T1000 (cell line): Measurements from ENCODE around the gene FRAS1.
"Not testable (repeated sequence)": the region's sequence is repeated elsewhere in the genome, so short reads cannot be mapped to it uniquely, and the experiment has no call there.

Experiments
- DNase-seq: peaks from one replicate; lab custom pipeline; 2025; ENCODE audit warnings: mixed read lengths; lab: John Stamatoyannopoulos, UW

Gene FRAS1

GRCh38 chr4:78548889-78549288 is 491.8 kb downstream of the FRAS1 start:
- DNase-seq, result not testable (repeated sequence)

GRCh38 chr4:78551420-78552351 is 494.6 kb downstream of the FRAS1 start, which contains the start of gene ANXA3:
Gene ANXA3, plus strand, starts transcription at chr4:78551770. Its CDS starts 2,704 bp downstream, at chr4:78554474.
- no peak for DNase-seq

GRCh38 chr4:78552389-78553042 is 495.4 kb downstream of the FRAS1 start:
- no peak for DNase-seq

- DNase-seq, result no peak
Observed at GRCh38 chr4:78553043-78553396, 495.9 kb downstream of the FRAS1 start.

GRCh38 chr4:78553529-78554060 is 496.5 kb downstream of the FRAS1 start:
- DNase-seq, result no peak

GRCh38 chr4:78556665-78557064 is 499.5 kb downstream of the FRAS1 start:
- DNase-seq, result no peak

- DNase-seq, result no peak
Observed at GRCh38 chr4:78557841-78558240, 500.7 kb downstream of the FRAS1 start.

GRCh38 chr4:78558410-78558809 is 501.3 kb downstream of the FRAS1 start:
- no peak for DNase-seq

- no peak for DNase-seq
Observed at GRCh38 chr4:78560296-78560963, 503.3 kb downstream of the FRAS1 start.

- no peak for DNase-seq
Observed at GRCh38 chr4:78561677-78562076, 504.6 kb downstream of the FRAS1 start.

- DNase-seq, result no peak
Observed at GRCh38 chr4:78562687-78563086, 505.6 kb downstream of the FRAS1 start.

GRCh38 chr4:78565971-78566372 is 508.8 kb downstream of the FRAS1 start:
- no peak for DNase-seq

- DNase-seq, result no peak
Observed at GRCh38 chr4:78566834-78567499, 509.8 kb downstream of the FRAS1 start.

- DNase-seq, result no peak
Observed at GRCh38 chr4:78567500-78568060, 510.5 kb downstream of the FRAS1 start.

- no peak for DNase-seq
Observed at GRCh38 chr4:78568640-78569305, 511.6 kb downstream of the FRAS1 start.

GRCh38 chr4:78569306-78569821 is 512.2 kb downstream of the FRAS1 start:
- DNase-seq, result no peak

GRCh38 chr4:78570117-78570516 is 513.0 kb downstream of the FRAS1 start:
- DNase-seq, result no peak

GRCh38 chr4:78571804-78572203 is 514.7 kb downstream of the FRAS1 start:
- no peak for DNase-seq

GRCh38 chr4:78578674-78579425 is 521.7 kb downstream of the FRAS1 start:
- no peak for DNase-seq

- DNase-seq, result no peak
Observed at GRCh38 chr4:78581618-78582017, 524.5 kb downstream of the FRAS1 start.
